ENCODE data around the gene SERPINB8.
"Not testable (repeated sequence)": the region's sequence is repeated elsewhere in the genome, so short reads cannot be mapped to it uniquely, and the experiment has no call there.

The SERPINB8 gene

GRCh38 chr18:63936156-63936931, 33.5 kb upstream of the SERPINB8 start:
- ChIA-PET POLR2A (interaction anchor here (0.8 kb wide), 1 partner anchor 17 kb away, joined by 3 read pairs; no protein-coding TSS in a partner anchor), CTCF (interaction anchor here (0.6 to 1.5 kb wide), 6 partner anchors 14 to 386 kb away, joined by 3 to 7 read pairs (median 3); no protein-coding TSS in a partner anchor)
- peak; percentile 60 for DNase-seq (ENCODE audit: extremely low spot score)
- TF ChIP-seq LEF1 (IDR thresholded peaks at IDR 0.05; ENCODE audit: borderline replicate concordance): no peak
- TF ChIP-seq ZNF384 (IDR thresholded peaks at IDR 0.05): no peak
- no peak for TF ChIP-seq NFRKB (IDR thresholded peaks at IDR 0.05)
- no peak for TF ChIP-seq FOXA1 (IDR thresholded peaks at IDR 0.05)
- no peak for TF ChIP-seq ARNT (IDR thresholded peaks at IDR 0.05)
- no peak for TF ChIP-seq SUZ12 (IDR thresholded peaks at IDR 0.05)
- TF ChIP-seq FOXM1 (IDR thresholded peaks at IDR 0.05; ENCODE audit: borderline replicate concordance): no peak
- no peak for TF ChIP-seq L3MBTL2 (conservative IDR thresholded peaks at IDR 0.05)
- TF ChIP-seq HDGF (IDR thresholded peaks at IDR 0.05; ENCODE audit: borderline replicate concordance): no peak
- TF ChIP-seq, protein P1, sequence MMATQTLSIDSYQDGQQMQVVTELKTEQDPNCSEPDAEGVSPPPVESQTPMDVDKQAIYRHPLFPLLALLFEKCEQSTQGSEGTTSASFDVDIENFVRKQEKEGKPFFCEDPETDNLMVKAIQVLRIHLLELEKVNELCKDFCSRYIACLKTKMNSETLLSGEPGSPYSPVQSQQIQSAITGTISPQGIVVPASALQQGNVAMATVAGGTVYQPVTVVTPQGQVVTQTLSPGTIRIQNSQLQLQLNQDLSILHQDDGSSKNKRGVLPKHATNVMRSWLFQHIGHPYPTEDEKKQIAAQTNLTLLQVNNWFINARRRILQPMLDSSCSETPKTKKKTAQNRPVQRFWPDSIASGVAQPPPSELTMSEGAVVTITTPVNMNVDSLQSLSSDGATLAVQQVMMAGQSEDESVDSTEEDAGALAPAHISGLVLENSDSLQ (IDR thresholded peaks at IDR 0.05): no peak
- TF ChIP-seq BHLHE40 (IDR thresholded peaks at IDR 0.05; ENCODE audit: borderline replicate concordance): no peak
- no peak for TF ChIP-seq CTBP1 (IDR thresholded peaks at IDR 0.05; ENCODE audit: borderline replicate concordance)
- TF ChIP-seq ELF4 (IDR thresholded peaks at IDR 0.05): no peak
- no peak for TF ChIP-seq SP1 (IDR thresholded peaks at IDR 0.05)
- no peak for TF ChIP-seq FOXK2 (IDR thresholded peaks at IDR 0.05)
- TF ChIP-seq TARDBP (IDR thresholded peaks at IDR 0.05): no peak

GRCh38 chr18:63936932-63937393, 32.9 kb upstream of the SERPINB8 start:
- POLR2A ChIA-PET: interaction anchor here (0.8 kb wide), 1 partner anchor 16 kb away, joined by 3 read pairs; no protein-coding TSS in a partner anchor

GRCh38 chr18:63940008-63940407, 29.9 kb upstream of the SERPINB8 start:
- no peak for DNase-seq (ENCODE audit: extremely low spot score)
- ChIA-PET CTCF (no interaction called here), POLR2A (no interaction called here)
- TF ChIP-seq SUZ12 (IDR thresholded peaks at IDR 0.05) (no peak), HDGF (IDR thresholded peaks at IDR 0.05; ENCODE audit: borderline replicate concordance) (no peak), ELF4 (IDR thresholded peaks at IDR 0.05) (no peak)

More at GRCh38 chr18:63936932-63937393, 32.9 kb upstream of the SERPINB8 start:
- no peak for DNase-seq (ENCODE audit: extremely low spot score)
- CTCF ChIA-PET: interaction anchor here (0.8 to 1.5 kb wide), 2 partner anchors 45 to 58 kb away, joined by 3 to 7 read pairs; no protein-coding TSS in a partner anchor
- TF ChIP-seq ZNF384 (IDR thresholded peaks at IDR 0.05): no peak
- TF ChIP-seq FOXK2 (IDR thresholded peaks at IDR 0.05): no peak
- TF ChIP-seq SP1 (IDR thresholded peaks at IDR 0.05): no peak
- TF ChIP-seq, protein P1 (IDR thresholded peaks at IDR 0.05): no peak
- TF ChIP-seq LEF1 (IDR thresholded peaks at IDR 0.05; ENCODE audit: borderline replicate concordance): no peak
- TF ChIP-seq ELF4 (IDR thresholded peaks at IDR 0.05): no peak

DNA sequence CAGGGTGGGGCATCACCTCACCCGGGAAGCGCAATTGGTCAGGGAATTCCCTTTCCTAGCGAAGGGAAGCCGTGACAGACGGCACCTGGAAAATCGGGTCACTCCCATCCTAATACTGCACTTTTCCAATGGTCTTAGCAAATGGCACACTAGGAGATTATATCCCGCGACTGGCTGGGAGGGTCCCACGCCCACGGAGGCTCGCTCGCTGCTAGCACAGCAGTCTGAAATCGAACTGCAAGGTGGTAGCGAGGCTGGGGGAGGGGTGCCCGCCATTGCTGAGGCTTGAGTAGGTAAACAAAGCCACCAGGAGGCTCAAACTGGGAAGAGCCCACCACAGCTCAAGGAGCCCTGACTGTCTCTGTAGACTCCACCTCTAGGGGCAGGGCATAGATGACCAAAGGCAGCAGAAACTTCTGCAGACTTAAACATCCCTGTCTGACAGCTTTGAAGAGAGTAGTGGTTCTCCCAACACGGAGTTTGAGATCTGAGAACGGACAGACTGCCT, 29.3 kb upstream of the SERPINB8 start:
- DNase-seq (ENCODE audit: extremely low spot score); POLR2A ChIA-PET: not testable (repeated sequence)
- CTCF ChIA-PET: interaction anchor here (0.7 kb wide), 1 partner anchor 426 kb away, joined by 3 read pairs; no protein-coding TSS in a partner anchor

DNA sequence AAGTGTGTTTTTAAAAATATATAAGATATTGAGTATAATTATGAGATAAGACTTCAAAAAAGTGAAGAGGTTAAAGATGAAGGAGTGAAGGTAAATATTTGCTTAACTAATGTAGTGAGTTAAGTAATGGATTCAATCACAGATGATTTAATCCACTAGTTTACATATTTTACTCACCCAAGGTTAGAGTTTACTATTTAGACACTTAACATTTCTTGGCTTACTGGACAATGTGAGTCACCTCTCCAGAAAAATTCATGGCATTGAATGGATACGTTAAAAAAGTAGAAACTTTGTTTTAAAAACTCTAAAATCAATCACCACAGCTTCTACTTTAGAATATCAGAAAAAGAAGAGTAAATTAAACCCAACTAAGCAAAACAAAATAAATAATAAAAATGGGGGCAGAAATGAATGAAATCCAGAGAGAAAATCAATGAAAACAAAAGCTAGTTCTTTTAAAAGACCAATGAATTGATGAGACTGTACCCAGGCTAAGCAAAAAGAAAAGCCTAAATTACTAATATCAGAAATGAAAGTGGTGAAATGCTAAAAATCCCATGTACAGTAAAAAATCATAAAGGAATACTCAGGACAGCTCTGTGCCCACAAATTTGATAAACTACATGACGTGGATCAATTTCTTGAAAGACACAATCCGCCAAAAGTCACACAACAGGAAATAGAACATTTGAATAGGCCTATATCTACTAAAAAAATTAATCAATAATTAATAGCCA, 22.7 kb upstream of the SERPINB8 start:
- DNase-seq (ENCODE audit: extremely low spot score): no peak
- CTCF ChIA-PET: no interaction called here
- no peak for TF ChIP-seq FOXM1 (IDR thresholded peaks at IDR 0.05; ENCODE audit: borderline replicate concordance)
- TF ChIP-seq L3MBTL2 (conservative IDR thresholded peaks at IDR 0.05): no peak
- no peak for TF ChIP-seq ELF4 (IDR thresholded peaks at IDR 0.05)
- POLR2A ChIA-PET: no interaction called here

GRCh38 chr18:63949068-63949737, 20.7 kb upstream of the SERPINB8 start, which contains the start of gene HMSD:
Gene HMSD, plus strand, starts transcription at chr18:63949301. Its CDS starts 4,155 bp downstream, at chr18:63953456.
- TF ChIP-seq CTBP1 (IDR thresholded peaks at IDR 0.05; ENCODE audit: borderline replicate concordance) (no peak), HDGF (IDR thresholded peaks at IDR 0.05; ENCODE audit: borderline replicate concordance) (no peak), LEF1 (IDR thresholded peaks at IDR 0.05; ENCODE audit: borderline replicate concordance) (no peak), ZNF384 (IDR thresholded peaks at IDR 0.05) (no peak), FOXM1 (IDR thresholded peaks at IDR 0.05; ENCODE audit: borderline replicate concordance) (no peak), NFRKB (IDR thresholded peaks at IDR 0.05) (no peak), FOXK2 (IDR thresholded peaks at IDR 0.05) (no peak), FOXA1 (IDR thresholded peaks at IDR 0.05) (no peak), TARDBP (IDR thresholded peaks at IDR 0.05) (no peak), SP1 (IDR thresholded peaks at IDR 0.05) (no peak), ELF4 (IDR thresholded peaks at IDR 0.05) (no peak), L3MBTL2 (conservative IDR thresholded peaks at IDR 0.05) (no peak), BHLHE40 (IDR thresholded peaks at IDR 0.05; ENCODE audit: borderline replicate concordance) (no peak), SUZ12 (IDR thresholded peaks at IDR 0.05) (no peak), ARNT (IDR thresholded peaks at IDR 0.05) (no peak)
- TF ChIP-seq, protein P1 (IDR thresholded peaks at IDR 0.05): no peak
- peak; percentile 22 for DNase-seq (ENCODE audit: extremely low spot score)
- ChIA-PET CTCF (no interaction called here), POLR2A (no interaction called here)

Measured in HEK293T (cell line).